GM23338 (cell line): ENCODE measurements around the gene CD46.
"Not testable (repeated sequence)": the region's sequence is repeated elsewhere in the genome, so short reads cannot be mapped to it uniquely, and the experiment has no call there.

Experiments used
- CREB1 ChIP-seq: fragments of 250-450 bp; sonication (Bioruptor Pico); IDR thresholded peaks from 2 replicates; pipeline ENCODE4 v1.5.0; 2020; ENCODE audit warnings: low read depth, mild to moderate bottlenecking, moderate library complexity
- EZH2 ChIP-seq: fragments of 200-600 bp; sonication (generic); IDR thresholded peaks from one replicate; pipeline ENCODE4 v1.8.0; 2017; ENCODE audit warnings: antibody characterized with exemption, mild to moderate bottlenecking, low read depth; ENCODE audit not compliant: unreplicated experiment
- EZH2phosphoT487 ChIP-seq: fragments of 200-600 bp; sonication (generic); IDR thresholded peaks from one replicate; pipeline ENCODE4 v1.8.1; 2018; ENCODE audit warnings: antibody characterized with exemption; ENCODE audit not compliant: unreplicated experiment
- JUNB ChIP-seq: IDR thresholded peaks from one replicate; pipeline ENCODE4 v1.6.1; 2016; ENCODE audit warnings: antibody characterized with exemption; ENCODE audit not compliant: unreplicated experiment
- NANOG ChIP-seq: IDR thresholded peaks from 2 replicates; pipeline ENCODE4 v1.6.1; 2016; ENCODE audit warnings: antibody characterized with exemption, borderline replicate concordance
- POLR2AphosphoS5 ChIP-seq: IDR thresholded peaks from 2 replicates; pipeline ENCODE4 v1.6.1; 2016; ENCODE audit warnings: antibody characterized with exemption, low read depth
- STAT1 ChIP-seq: IDR thresholded peaks from one replicate; pipeline ENCODE4 v1.6.1; 2016; ENCODE audit warnings: antibody characterized with exemption; ENCODE audit not compliant: unreplicated experiment
- ZNF114 ChIP-seq: fragments of 250-450 bp; sonication (Bioruptor Pico); IDR thresholded peaks from 2 replicates; pipeline ENCODE4 v1.5.0; 2020; ENCODE audit warnings: mild to moderate bottlenecking, moderate library complexity
- TF ChIP-seq, protein P1 (sequence below), 2 experiments: fragments of 200-600 bp in 1 of 2; sonication (generic) in 1 of 2; conservative IDR thresholded peaks; 2 replicates each; pipeline versions ENCODE4 v1.5.1 to v1.6.1; 2016 to 2017; ENCODE audit warnings: antibody characterized with exemption in 2 of 2, low read depth in 2 of 2, mild to moderate bottlenecking in 2 of 2, moderate library complexity in 1 of 2
- TF ChIP-seq, protein P2 (sequence below): IDR thresholded peaks from one replicate; pipeline ENCODE4 v1.6.1; 2018; ENCODE audit warnings: antibody characterized with exemption; ENCODE audit not compliant: unreplicated experiment

GRCh38 chr1:207738158-207738659 is 13.6 kb upstream of the CD46 start:
- TF ChIP-seq, protein P1, sequence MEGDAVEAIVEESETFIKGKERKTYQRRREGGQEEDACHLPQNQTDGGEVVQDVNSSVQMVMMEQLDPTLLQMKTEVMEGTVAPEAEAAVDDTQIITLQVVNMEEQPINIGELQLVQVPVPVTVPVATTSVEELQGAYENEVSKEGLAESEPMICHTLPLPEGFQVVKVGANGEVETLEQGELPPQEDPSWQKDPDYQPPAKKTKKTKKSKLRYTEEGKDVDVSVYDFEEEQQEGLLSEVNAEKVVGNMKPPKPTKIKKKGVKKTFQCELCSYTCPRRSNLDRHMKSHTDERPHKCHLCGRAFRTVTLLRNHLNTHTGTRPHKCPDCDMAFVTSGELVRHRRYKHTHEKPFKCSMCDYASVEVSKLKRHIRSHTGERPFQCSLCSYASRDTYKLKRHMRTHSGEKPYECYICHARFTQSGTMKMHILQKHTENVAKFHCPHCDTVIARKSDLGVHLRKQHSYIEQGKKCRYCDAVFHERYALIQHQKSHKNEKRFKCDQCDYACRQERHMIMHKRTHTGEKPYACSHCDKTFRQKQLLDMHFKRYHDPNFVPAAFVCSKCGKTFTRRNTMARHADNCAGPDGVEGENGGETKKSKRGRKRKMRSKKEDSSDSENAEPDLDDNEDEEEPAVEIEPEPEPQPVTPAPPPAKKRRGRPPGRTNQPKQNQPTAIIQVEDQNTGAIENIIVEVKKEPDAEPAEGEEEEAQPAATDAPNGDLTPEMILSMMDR (conservative IDR thresholded peaks at IDR 0.05; ENCODE audit: low read depth in 2 of 2) = not testable (repeated sequence)
- not testable (repeated sequence) for TF ChIP-seq JUNB; EZH2; POLR2AphosphoS5; CREB1 (CRISPR knock-in tag); EZH2phosphoT487; ZNF114; NANOG; STAT1
- TF ChIP-seq, protein P2, sequence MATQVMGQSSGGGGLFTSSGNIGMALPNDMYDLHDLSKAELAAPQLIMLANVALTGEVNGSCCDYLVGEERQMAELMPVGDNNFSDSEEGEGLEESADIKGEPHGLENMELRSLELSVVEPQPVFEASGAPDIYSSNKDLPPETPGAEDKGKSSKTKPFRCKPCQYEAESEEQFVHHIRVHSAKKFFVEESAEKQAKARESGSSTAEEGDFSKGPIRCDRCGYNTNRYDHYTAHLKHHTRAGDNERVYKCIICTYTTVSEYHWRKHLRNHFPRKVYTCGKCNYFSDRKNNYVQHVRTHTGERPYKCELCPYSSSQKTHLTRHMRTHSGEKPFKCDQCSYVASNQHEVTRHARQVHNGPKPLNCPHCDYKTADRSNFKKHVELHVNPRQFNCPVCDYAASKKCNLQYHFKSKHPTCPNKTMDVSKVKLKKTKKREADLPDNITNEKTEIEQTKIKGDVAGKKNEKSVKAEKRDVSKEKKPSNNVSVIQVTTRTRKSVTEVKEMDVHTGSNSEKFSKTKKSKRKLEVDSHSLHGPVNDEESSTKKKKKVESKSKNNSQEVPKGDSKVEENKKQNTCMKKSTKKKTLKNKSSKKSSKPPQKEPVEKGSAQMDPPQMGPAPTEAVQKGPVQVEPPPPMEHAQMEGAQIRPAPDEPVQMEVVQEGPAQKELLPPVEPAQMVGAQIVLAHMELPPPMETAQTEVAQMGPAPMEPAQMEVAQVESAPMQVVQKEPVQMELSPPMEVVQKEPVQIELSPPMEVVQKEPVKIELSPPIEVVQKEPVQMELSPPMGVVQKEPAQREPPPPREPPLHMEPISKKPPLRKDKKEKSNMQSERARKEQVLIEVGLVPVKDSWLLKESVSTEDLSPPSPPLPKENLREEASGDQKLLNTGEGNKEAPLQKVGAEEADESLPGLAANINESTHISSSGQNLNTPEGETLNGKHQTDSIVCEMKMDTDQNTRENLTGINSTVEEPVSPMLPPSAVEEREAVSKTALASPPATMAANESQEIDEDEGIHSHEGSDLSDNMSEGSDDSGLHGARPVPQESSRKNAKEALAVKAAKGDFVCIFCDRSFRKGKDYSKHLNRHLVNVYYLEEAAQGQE = not testable (repeated sequence)
